ENCODE results near the gene LHFPL6.

DNA sequence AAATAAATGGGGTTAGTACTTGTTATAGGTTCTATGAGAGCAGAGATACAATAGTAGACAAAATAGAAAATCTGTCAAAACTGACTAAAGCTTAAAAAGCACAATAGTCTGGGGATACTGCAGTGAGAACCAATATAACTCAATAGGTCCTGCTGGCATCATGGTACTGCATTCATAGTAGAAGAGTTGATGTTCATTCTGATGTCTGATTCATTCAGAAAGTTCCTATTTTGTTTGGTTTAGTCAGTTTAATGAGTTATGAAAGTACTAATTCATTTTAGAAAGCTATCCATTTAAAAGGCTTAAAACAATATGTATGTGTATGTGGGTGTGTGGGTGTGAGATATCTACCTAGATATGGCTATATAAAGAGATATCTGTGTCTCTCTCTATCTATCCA lies 152.8 kb downstream of the LHFPL6 start:
- TF ChIP-seq CTCF (IDR thresholded peaks at IDR 0.05; ENCODE audit: insufficient read depth, low read depth, low read length) (no peak), EZH2 (IDR thresholded peaks at IDR 0.05; ENCODE audit: insufficient read depth, low read length) (no peak)

Measured in astrocyte (in vitro differentiated cells and primary cell).